ENCODE data around the gene MMP2. TPM values are rescaled to one million over a fixed set of nuclear protein-coding genes. Genes with fewer than 3 reads are reported as not detected.

MMP2 gene
- total RNA-seq (2014; rRNA removed; shearing (Covaris generic)): 1.7 and 2.2 TPM in 2 replicates
- 6.5 and 8.4 TPM in 2 replicates for polyA plus RNA-seq (2015; cell fraction: cytosol; rRNA removed)
- polyA plus RNA-seq (2015; cell fraction: nucleus; rRNA removed): 2.2 and 2.8 TPM in 2 replicates

DNA sequence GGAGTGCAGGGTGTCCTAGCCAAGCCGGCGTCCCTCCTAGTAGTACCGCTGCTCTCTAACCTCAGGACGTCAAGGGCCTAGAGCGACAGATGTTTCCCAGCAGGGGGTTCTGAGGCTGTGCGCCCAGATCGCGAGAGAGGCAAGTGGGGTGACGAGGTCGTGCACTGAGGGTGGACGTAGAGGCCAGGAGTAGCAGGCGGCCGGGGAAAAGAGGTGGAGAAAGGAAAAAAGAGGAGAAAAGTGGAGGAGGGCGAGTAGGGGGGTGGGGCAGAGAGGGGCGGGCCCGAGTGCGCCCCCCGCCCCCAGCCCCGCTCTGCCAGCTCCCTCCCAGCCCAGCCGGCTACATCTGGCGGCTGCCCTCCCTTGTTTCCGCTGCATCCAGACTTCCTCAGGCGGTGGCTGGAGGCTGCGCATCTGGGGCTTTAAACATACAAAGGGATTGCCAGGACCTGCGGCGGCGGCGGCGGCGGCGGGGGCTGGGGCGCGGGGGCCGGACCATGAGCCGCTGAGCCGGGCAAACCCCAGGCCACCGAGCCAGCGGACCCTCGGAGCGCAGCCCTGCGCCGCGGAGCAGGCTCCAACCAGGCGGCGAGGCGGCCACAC, at the start of gene MMP2:
Gene MMP2, plus strand, starts transcription at position 372 of the 603 bp plus-strand sequence. CDS start 282 bp downstream, outside the sequence.
- DNase-seq (ENCODE audit: low read depth, low spot score): no peak
- in situ Hi-C loops (cut with HindIII; ENCODE audit: low pct_unique_long_range_greater_than_20kb, low sequenced_read_pairs): no loop called here

GRCh38 chr16:55433030-55433429, 46.0 kb upstream of the MMP2 start:
- in situ Hi-C loops (cut with HindIII; ENCODE audit: low pct_unique_long_range_greater_than_20kb, low sequenced_read_pairs): no loop called here

GRCh38 chr16:55433535-55433934, 45.5 kb upstream of the MMP2 start:
- in situ Hi-C loops (cut with HindIII; ENCODE audit: low pct_unique_long_range_greater_than_20kb, low sequenced_read_pairs): no loop called here
- no peak for DNase-seq (ENCODE audit: low read depth, low spot score)

More at GRCh38 chr16:55433030-55433429, 46.0 kb upstream of the MMP2 start:
- DNase-seq (ENCODE audit: low read depth, low spot score): no peak

DNA sequence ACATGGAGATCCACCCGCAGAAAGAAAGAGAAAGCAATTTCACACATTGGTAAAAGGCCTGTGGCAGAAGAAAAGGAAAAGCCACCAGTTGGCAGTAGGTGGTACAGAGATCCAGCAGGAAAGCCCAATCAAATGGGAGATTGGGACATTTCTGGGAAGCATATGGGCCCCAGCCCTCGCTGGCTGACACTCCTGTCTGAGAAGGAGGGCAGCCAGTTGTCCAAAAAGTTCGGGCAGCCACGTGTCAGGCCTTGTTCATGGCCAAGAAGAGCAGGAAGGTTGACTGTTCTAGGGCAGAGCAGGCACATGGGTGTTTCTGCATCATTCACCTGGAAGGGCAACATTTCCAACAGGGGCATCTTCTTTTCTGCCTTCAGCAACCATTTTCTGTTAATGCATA, 45.0 kb upstream of the MMP2 start:
- in situ Hi-C loops (cut with HindIII; ENCODE audit: low pct_unique_long_range_greater_than_20kb, low sequenced_read_pairs): no loop called here
- DNase-seq (ENCODE audit: low read depth, low spot score): no peak

- in situ Hi-C loops (cut with HindIII; ENCODE audit: low pct_unique_long_range_greater_than_20kb, low sequenced_read_pairs): no loop called here
- DNase-seq (ENCODE audit: low read depth, low spot score): no peak
Measured at GRCh38 chr16:55435387-55435786, 43.6 kb upstream of the MMP2 start.

GRCh38 chr16:55436587-55436986, 42.4 kb upstream of the MMP2 start:
- in situ Hi-C loops (cut with HindIII; ENCODE audit: low pct_unique_long_range_greater_than_20kb, low sequenced_read_pairs): no loop called here
- DNase-seq (ENCODE audit: low read depth, low spot score): no peak

DNA sequence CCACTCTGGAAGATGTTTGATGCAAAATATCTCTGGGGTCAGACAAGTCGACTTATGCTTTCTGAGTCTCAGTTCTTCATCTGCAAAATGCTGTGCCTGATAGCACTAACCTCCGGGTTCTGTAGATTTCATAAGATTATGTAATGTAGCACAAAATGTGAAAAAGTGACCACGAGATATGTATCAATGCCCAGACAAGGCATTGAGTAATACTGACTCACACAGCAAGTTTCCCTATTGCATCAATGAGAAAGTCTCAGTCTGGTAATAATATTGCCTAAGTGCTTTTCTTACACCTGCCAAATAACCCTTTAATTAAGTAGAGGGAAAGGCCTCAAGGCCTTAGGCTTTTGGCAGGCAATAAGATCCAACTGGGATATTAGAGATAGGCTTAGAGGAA, 41.4 kb upstream of the MMP2 start:
- in situ Hi-C loops (cut with HindIII; ENCODE audit: low pct_unique_long_range_greater_than_20kb, low sequenced_read_pairs): no loop called here
- DNase-seq (ENCODE audit: low read depth, low spot score): no peak

DNA sequence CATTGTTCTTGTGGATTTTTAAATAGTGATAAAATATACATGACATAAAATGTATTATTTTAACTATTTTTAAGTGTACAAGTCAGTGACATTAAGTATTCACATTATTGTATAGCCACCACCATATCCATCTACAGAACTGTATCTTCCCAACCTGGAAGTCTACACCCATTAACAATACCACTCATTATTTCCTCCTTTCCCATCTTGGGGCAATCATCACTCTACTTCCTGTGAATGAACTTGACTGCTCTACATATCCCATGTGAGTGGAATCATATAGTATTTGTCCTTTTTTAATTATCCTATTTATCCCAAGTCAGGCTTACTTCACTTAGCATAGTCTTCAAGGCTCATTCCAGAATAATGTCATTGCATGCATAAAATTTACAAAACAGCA, 40.7 kb upstream of the MMP2 start:
- DNase-seq (ENCODE audit: low read depth, low spot score): no peak
- in situ Hi-C loops (cut with HindIII; ENCODE audit: low pct_unique_long_range_greater_than_20kb, low sequenced_read_pairs): no loop called here

- DNase-seq (ENCODE audit: low read depth, low spot score): no peak
- in situ Hi-C loops (cut with HindIII; ENCODE audit: low pct_unique_long_range_greater_than_20kb, low sequenced_read_pairs): no loop called here
Measured at GRCh38 chr16:55439101-55439690, 39.8 kb upstream of the MMP2 start.

- in situ Hi-C loops (cut with HindIII; ENCODE audit: low pct_unique_long_range_greater_than_20kb, low sequenced_read_pairs): no loop called here
- DNase-seq (ENCODE audit: low read depth, low spot score): no peak
Measured at GRCh38 chr16:55443434-55444346, 35.3 kb upstream of the MMP2 start.

DNA sequence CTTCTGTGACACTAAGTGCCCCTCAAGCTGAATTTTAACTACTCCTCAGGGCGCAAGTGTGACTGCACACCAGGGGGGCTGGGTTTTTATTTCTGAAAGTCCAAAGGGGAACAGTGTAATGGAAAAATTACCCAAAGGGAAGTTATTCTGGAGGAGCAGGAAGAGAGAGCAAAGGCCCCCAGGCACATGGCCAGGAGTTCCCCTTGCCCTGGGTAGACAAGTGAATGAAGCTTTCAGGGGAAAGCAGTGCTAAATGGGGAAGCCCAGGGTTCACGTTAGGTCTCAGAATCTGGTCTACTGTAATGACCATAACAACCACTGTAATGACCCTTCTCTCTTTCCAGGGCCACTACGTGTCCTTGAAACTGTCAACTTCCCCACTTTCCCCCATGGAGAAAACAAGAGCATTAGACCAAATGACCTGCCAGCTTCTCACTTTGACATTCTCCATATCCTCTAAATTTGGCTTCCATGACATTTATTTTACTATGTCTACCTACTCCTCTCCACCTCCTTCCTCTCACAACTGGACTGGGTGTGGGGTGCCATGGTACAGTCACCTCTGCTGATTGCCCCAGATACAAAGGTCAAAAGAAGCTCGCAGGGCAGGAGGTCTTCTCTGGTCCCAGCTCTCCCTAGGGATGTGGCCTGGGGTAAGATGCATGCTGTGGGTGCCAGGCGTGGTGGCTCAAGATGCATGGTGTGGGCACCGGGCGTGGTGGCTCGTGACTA, 34.1 kb upstream of the MMP2 start:
- in situ Hi-C loops (cut with HindIII; ENCODE audit: low pct_unique_long_range_greater_than_20kb, low sequenced_read_pairs): no loop called here

GRCh38 chr16:55447231-55447630, 31.8 kb upstream of the MMP2 start:
- in situ Hi-C loops (cut with HindIII; ENCODE audit: low pct_unique_long_range_greater_than_20kb, low sequenced_read_pairs): no loop called here

More for the DNA sequence above, 34.1 kb upstream of the MMP2 start:
- DNase-seq (ENCODE audit: low read depth, low spot score): no peak

DNA sequence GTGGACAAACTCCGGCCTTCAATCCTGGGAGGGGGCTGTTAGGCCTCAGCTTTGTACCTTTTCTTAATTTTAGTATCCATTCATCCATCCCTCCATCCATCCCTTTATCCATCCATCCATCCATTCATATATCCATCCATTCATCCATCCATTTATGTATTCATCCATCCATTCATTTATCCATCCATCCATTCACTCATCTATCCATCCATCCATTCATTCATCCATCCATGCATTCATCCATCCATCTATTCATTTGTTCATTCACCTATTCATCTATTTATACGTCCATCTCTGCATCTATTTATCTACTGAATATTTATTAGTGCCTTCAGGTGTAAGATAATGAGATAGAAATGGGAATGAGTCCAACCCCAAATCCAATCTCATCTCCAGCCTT, 26.0 kb upstream of the MMP2 start:
- DNase-seq (ENCODE audit: low read depth, low spot score): no peak
- in situ Hi-C loops (cut with HindIII; ENCODE audit: low pct_unique_long_range_greater_than_20kb, low sequenced_read_pairs): no loop called here

More at GRCh38 chr16:55447231-55447630, 31.8 kb upstream of the MMP2 start:
- no peak for DNase-seq (ENCODE audit: low read depth, low spot score)

GRCh38 chr16:55453909-55454308, 25.1 kb upstream of the MMP2 start:
- in situ Hi-C loops (cut with HindIII; ENCODE audit: low pct_unique_long_range_greater_than_20kb, low sequenced_read_pairs): no loop called here
- DNase-seq (ENCODE audit: low read depth, low spot score): no peak

GRCh38 chr16:55454861-55455260, 24.1 kb upstream of the MMP2 start:
- no peak for DNase-seq (ENCODE audit: low read depth, low spot score)
- in situ Hi-C loops (cut with HindIII; ENCODE audit: low pct_unique_long_range_greater_than_20kb, low sequenced_read_pairs): no loop called here

GRCh38 chr16:55462241-55462640, 16.8 kb upstream of the MMP2 start:
- in situ Hi-C loops (cut with HindIII; ENCODE audit: low pct_unique_long_range_greater_than_20kb, low sequenced_read_pairs): no loop called here

DNA sequence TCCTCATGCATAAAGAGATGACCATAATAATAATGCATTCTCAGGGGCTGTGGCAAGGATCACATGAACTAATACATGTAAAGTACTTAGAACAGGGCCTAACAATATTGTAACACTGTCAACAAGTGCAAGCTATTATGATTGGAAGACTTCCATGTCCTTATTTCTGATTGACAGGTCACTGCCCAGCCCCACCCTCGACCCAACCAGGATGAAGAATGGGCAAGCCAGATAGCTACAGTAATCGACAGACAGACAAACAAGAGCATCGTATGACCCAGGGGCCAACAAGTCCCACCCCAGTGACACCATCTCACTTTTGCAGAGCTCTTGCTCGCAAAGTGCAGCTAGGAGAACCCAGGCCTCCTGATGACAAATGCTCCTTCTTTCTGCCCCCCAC, 14.6 kb upstream of the MMP2 start:
- in situ Hi-C loops (cut with HindIII; ENCODE audit: low pct_unique_long_range_greater_than_20kb, low sequenced_read_pairs): no loop called here

More at GRCh38 chr16:55462241-55462640, 16.8 kb upstream of the MMP2 start:
- no peak for DNase-seq (ENCODE audit: low read depth, low spot score)

More for the DNA sequence above, 14.6 kb upstream of the MMP2 start:
- DNase-seq (ENCODE audit: low read depth, low spot score): no peak
